Psoas muscle (tissue), 8 donors: ENCODE measurements around the gene RTL10. TPM values are rescaled to one million over a fixed set of nuclear protein-coding genes. Genes with fewer than 3 reads are reported as not detected.
"Not testable (repeated sequence)": the region's sequence is repeated elsewhere in the genome, so short reads cannot be mapped to it uniquely, and the experiment has no call there.

Experiments
- ATAC-seq, 4 donors: fragments of 200-7000 bp; cut with Tn5 transposase; one replicate each; pipeline ENCODE4 v1.9.1; 2020; ENCODE audit warnings: moderate library complexity in 3 of 4, mild to moderate bottlenecking in 2 of 4
- DNase-seq, 2 donors: peaks; one replicate each; pipeline ENCODE4 v3.0.0-alpha.2; 2020
- H3K27ac ChIP-seq: fragments of 200-600 bp; one replicate; pipeline ENCODE4 v1.8.0; 2022
- H3K27me3 ChIP-seq, 3 donors: fragments of 200-600 bp in 1 of 3; one replicate each; pipeline versions ENCODE4 v1.6.1 to v1.8.0; 2013 to 2022; ENCODE audit warnings: low read length in 2 of 3, mild to moderate bottlenecking in 2 of 3, moderate library complexity in 1 of 3; ENCODE audit not compliant: insufficient read depth in 3 of 3
- H3K36me3 ChIP-seq, 2 donors: fragments of 200-600 bp in 1 of 2; one replicate each; pipeline versions ENCODE4 v1.6.1 to v1.8.0; 2013 to 2022; ENCODE audit warnings: low read depth in 1 of 2, mild to moderate bottlenecking in 1 of 2, moderate library complexity in 1 of 2; ENCODE audit not compliant: insufficient read depth in 1 of 2
- H3K4me1 ChIP-seq: fragments of 200-600 bp; one replicate; pipeline ENCODE4 v1.8.0; 2022
- H3K4me3 ChIP-seq: fragments of 200-600 bp; one replicate; pipeline ENCODE4 v1.8.0; 2022; ENCODE audit warnings: mild to moderate bottlenecking
- H3K9me3 ChIP-seq: fragments of 200-600 bp; one replicate; pipeline ENCODE4 v1.8.0; 2022
- CTCF ChIP-seq: fragments of 200-600 bp; IDR thresholded peaks from one replicate; pipeline ENCODE4 v1.8.0; 2022; ENCODE audit warnings: antibody characterized with exemption
- WGBS, 3 donors: extraction: QIAGEN DNeasy Blood & Tissue Kit; methylation state at CpG; one replicate each; pipeline versions ENCODE4 v1.1.6 to v1.1.7; 2013; 5-methylcytosine and 5-hydroxymethylcytosine counted together
- intact Hi-C, 2 donors: fragments of 100-400 bp; cut with DNase I; formaldehyde crosslinking; loops; one replicate each; pipeline versions ENCODE4 v1.11.0 to v1.14.2; 2022
- polyA plus RNA-seq, 3 donors: library from polyadenylated mRNA; stranded (reverse); fragments of 200-250 nt; gene quantifications; one replicate each; pipeline ENCODE4 v1.2.3, GENCODE V29; 2013
- total RNA-seq, 4 donors: library from RNA; stranded (reverse); fragmentation: NEBNext Ultra II Directional in 2 of 4; extraction: Animal tissue kit (Norgen Biotek cat#: 25700) in 2 of 4; gene quantifications; one replicate each; pipeline versions ENCODE4 v1.2.1 to v1.2.4, GENCODE V29; 2021 to 2023
- donor health status: healthy with polysubstance abuse.
- donor health status: DM: no; HTN: no; CAD: no; lungs with moderate emphysema.
- donor health status: Bipolar disorder and iron deficiency.
- donor health status: healthy.
- donor health status: DM: yes; HTN: yes; CAD: no.
- donor health status: DM: no; HTN: no; CAD: no.
- donor health status: DM: no; HTN: no; CAD: no.
- donor health status: DM: yes; HTN: yes; CAD: no.

The RTL10 gene
- total and polyA plus RNA-seq, 7 donors = 5.3 to 9.7 (median 7.9) TPM

DNA sequence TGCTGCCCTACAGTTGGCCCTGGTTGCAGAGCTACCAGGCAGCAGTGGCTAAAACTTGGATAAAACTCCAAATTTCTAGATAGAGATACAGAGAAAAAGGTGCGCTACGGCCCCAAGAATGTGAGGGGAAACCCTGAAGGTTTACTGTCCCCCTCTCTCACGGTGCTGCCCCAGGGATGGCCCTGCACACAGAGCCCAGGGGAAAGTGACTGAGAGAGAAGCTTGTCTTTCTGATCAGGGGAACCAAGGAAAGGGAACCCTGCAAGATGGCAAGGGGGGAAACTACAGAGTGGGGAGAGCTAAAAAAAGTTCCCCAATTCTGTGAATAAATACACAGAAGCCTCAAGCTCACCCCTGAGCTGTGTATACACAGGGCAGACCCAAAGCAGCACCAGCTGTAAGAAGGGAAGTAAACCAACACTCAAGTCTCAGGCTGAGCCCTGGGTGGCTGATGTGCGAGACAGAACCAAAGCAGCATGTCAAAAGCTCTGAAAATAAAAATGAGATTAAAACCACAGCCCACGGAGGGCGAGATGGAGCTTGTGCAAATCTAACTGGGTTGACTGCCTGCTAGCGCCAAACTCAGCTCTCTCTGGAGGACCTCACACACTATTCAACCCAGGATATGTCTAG lies 22.1 kb downstream of the RTL10 start:
- H3K27ac ChIP-seq = no peak overlapping the region
- H3K4me1 ChIP-seq = no peaks in the 10 kb centered on the region
- H3K27me3 ChIP-seq = no peaks in the 10 kb centered on the region
- ATAC-seq (no peak), DNase-seq (no peak)
- no peaks in the 10 kb centered on the region for H3K9me3 ChIP-seq
- intact Hi-C loops = no loop called here
- TF ChIP-seq CTCF = no peak
- no peaks in the 10 kb centered on the region for H3K36me3 ChIP-seq
- whole genome bisulfite sequencing, 3 donors = 86 to 91% (median 87%) methylated on average over 7 of the region's 7 CpGs
- no peak overlapping the region for H3K4me3 ChIP-seq

- DNase-seq, ATAC-seq, H3K36me3 ChIP-seq, H3K9me3 ChIP-seq, H3K4me3 ChIP-seq, H3K27me3 ChIP-seq, H3K27ac ChIP-seq, intact Hi-C loops, H3K4me1 ChIP-seq: not testable (repeated sequence)
- 77 to 98% (median 79%) methylated on average over 3 of the region's 3 CpGs for WGBS, 3 donors
These were observed 22.7 kb downstream of the RTL10 start for GRCh38 chr22:19831979-19832378.

DNA sequence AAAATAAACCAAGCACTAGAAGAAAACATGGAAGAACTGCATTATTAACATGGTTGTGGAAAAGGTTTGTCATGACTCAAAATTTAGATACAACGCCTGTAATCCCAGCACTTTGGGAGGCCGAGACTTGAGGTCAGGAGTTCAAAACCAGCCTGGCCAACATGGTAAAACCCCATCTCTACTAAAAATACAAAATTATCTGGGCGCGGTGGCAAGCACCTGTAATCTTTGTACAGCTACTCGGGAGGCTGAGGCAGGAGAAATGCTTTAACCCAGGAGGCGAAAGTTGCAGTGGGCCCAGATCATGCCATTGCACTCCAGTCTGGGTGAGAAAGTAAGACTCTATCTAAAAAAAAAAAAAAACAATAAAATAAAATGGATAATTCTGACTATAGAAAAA lies 23.7 kb downstream of the RTL10 start:
- H3K36me3 ChIP-seq = no peaks in the 10 kb centered on the region
- TF ChIP-seq CTCF = no peak
- no peaks in the 10 kb centered on the region for H3K27me3 ChIP-seq
- H3K4me1 ChIP-seq = no peaks in the 10 kb centered on the region
- no peaks in the 10 kb centered on the region for H3K9me3 ChIP-seq
- 99 to 100% (median 99%) methylated on average over 6 of the region's 6 CpGs for WGBS, 3 donors
- ATAC-seq = no peak
- H3K27ac ChIP-seq = no peak overlapping the region
- no peak for DNase-seq
- no peak overlapping the region for H3K4me3 ChIP-seq
- intact Hi-C loops = no loop called here

DNA sequence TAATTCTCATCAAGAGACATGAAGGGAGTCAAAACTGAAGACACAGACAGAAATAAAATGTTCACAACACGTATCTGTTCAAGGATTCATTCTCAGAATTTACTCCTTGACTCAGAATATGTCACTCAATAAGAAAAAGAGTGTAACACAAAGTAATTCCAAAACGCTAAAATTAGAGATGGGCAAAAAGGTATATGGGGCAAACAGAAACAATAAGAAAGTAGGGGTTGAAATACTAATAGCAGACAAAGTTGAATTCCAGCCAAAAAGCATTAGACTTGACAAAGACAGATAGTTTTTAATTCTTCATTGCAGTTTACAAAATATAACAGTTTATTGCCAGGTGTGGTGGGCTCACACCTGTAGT lies 26.7 kb downstream of the RTL10 start:
- intact Hi-C loops = no loop called here
- ATAC-seq (no peak), DNase-seq (no peak)
- no peaks in the 10 kb centered on the region for H3K4me1 ChIP-seq
- no peak for TF ChIP-seq CTCF
- H3K27ac ChIP-seq = no peak overlapping the region
- no peaks in the 10 kb centered on the region for H3K36me3 ChIP-seq
- no peak overlapping the region for H3K4me3 ChIP-seq
- 88 to 95% (median 89%) methylated on average over 2 of the region's 2 CpGs for WGBS, 3 donors
- H3K9me3 ChIP-seq = no peaks in the 10 kb centered on the region
- H3K27me3 ChIP-seq = no peaks in the 10 kb centered on the region

- Histone ChIP-seq H3K4me3 (no peak overlapping the region), H3K9me3 (no peaks in the 10 kb centered on the region), H3K27ac (no peak overlapping the region), H3K36me3 (no peaks in the 10 kb centered on the region), H3K4me1 (no peaks in the 10 kb centered on the region), H3K27me3 (no peaks in the 10 kb centered on the region)
- intact Hi-C loops = no loop called here
- no peak for TF ChIP-seq CTCF
- ATAC-seq (no peak), DNase-seq (no peak)
- WGBS, 3 donors = 86 to 89% (median 87%) methylated on average over 10 of the region's 10 CpGs
These were observed 27.2 kb downstream of the RTL10 start for GRCh38 chr22:19827341-19828034.
